Retinal pigment epithelial cell (primary cell): Measurements from ENCODE around the gene CEP104.

Source experiments
- DNase-seq: peaks from one replicate; pipeline ENCODE4 v3.0.0-alpha.2; 2010; ENCODE audit warnings: low read depth
- H3K4me3 ChIP-seq: 2 replicates; pipeline ENCODE4 v1.5.1; 2011; ENCODE audit warnings: mild to moderate bottlenecking, low read length, control low read depth, moderate library complexity
- CTCF ChIP-seq: conservative IDR thresholded peaks from 2 replicates; pipeline ENCODE4 v1.5.1; 2011; ENCODE audit warnings: low read depth, low read length, control low read depth, inconsistent platforms

Gene CEP104

GRCh38 chr1:3828391-3828790 lies 28.6 kb downstream of the CEP104 start:
- no peak for DNase-seq
- H3K4me3 ChIP-seq = no peak overlapping the region
- TF ChIP-seq CTCF = no peak

DNA sequence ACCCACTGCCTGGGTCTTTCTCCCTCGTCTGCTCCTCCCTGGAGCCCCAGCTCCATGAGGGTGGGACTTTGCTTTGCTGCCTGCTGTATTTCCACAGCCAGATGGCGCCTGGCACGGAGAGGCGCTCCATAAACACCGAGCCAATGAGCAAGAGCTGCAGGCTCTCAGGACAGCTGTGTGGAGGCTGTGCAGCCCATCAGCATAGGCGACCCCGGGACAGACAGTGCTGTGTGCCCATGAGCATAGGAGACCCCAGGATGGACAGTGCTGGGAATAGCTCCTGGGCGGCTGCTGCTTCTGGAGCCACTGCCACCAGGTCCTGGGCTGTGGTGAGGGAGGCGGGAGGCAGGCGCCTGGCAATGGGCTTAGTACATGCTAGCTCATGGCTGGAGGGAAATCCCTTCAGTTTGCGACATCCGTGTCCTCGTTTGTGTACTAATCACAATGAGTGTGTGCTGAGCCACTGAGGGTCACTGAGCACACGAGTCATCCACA lies 29.2 kb downstream of the CEP104 start:
- peak; percentile 40 for TF ChIP-seq CTCF
- peak; percentile 26 for DNase-seq
- H3K4me3 ChIP-seq = no peak overlapping the region

DNA sequence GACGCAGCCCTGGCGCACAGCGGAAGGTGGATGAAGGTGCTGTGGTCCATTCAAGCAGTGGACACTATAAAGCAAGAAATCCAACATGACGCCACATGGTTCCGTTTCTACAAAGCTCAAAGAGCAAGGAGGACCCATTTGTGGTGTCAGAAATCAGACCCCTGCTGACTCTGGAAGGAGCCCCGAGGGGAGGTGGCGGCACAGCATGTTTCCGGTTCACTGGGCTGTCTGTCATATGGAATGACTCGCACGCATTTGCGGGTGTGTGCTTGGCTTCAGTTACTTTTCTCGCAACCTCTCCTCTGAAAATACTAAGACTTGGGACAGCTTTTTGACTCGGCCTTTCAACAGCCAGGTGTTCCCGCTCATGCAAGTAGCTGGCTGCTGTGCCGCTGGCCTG lies 31.7 kb downstream of the CEP104 start:
- no peak for DNase-seq
- no peak for TF ChIP-seq CTCF

DNA sequence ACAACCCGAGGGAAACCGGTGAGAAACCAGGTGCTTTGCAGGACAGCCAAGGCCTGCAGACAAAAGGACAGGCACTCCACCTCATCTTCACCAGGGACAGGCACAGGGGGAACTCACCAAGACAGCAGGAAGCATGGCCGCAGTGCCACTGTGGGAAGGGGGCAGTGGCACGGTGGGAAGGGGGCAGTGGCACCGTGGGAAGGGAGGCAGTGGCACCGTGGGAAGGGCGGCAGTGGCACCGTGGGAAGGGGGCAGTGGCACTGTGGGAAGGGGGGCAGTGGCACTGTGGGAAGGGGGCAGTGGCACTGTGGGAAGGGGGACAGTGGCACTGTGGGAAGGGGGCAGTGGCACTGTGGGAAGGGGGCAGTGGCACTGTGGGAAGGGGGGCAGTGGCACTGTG lies 32.4 kb downstream of the CEP104 start:
- no peak overlapping the region for H3K4me3 ChIP-seq
- no peak for DNase-seq
- TF ChIP-seq CTCF = no peak

More for the DNA sequence above, 31.7 kb downstream of the CEP104 start:
- no peak overlapping the region for H3K4me3 ChIP-seq

DNA sequence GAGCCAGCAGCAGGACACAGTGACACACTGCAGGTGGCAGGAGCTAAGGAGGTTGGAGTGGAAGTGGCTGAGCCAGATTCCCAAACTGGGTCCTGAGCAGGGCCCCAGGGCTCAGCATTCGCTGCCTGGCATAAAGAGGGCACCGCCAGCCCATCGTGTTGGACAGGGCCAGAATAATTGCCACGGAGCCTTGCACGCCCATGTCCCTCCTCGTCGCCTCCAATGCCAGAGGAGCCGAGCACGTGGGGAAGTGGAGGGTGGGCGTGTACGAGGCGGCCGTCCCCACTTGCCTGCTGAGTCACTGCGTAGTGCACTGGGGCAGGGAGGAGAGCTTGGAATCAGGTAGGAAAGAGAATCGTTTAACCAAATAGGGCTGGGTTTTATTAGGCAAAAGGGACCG lies 34.6 kb downstream of the CEP104 start:
- H3K4me3 ChIP-seq = no peak overlapping the region
- no peak for DNase-seq

DNA sequence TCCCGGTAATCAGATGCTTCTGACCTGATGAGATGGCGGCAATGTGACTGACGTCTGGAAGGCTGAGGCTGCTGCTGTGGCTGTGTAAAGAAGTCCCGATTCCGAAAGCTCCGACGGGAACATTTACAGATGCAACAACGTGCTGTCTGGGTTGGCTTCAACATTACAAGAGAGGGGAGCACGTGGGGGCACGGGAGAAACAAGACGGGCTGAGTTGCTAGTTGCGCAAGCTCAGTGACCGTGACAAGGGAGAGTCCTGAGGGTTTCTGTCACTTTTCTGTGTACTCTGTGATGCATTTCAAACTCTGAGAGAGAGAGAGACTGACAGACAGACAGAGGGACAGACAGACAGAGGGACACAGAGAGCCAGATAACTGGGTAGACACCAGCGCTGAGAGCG lies 35.1 kb downstream of the CEP104 start:
- no peak overlapping the region for H3K4me3 ChIP-seq
- TF ChIP-seq CTCF = no peak
- DNase-seq = no peak

More for the DNA sequence above, 34.6 kb downstream of the CEP104 start:
- TF ChIP-seq CTCF = no peak

GRCh38 chr1:3821447-3821846 lies 35.6 kb downstream of the CEP104 start:
- no peak for DNase-seq
- no peak overlapping the region for H3K4me3 ChIP-seq
- no peak for TF ChIP-seq CTCF
